H9 (cell line): Measurements from ENCODE around the gene SPATA16. TPM values are rescaled to one million over a fixed set of nuclear protein-coding genes. Genes with fewer than 3 reads are reported as not detected.

Experiments used
- DNase-seq: peaks from one replicate; pipeline ENCODE4 v3.0.0-alpha.2; 2017
- H2AFZ ChIP-seq: one replicate; pipeline ENCODE4 v1.6.1; 2013; ENCODE audit warnings: mild to moderate bottlenecking, low read length, control low read depth, moderate library complexity
- H2AK5ac ChIP-seq: 2 replicates; pipeline ENCODE4 v1.6.1; 2013; ENCODE audit warnings: low read length, control low read depth, mixed read lengths; ENCODE audit not compliant: insufficient read length
- H2BK120ac ChIP-seq: one replicate; pipeline ENCODE4 v1.6.1; 2013; ENCODE audit warnings: low read depth, mild to moderate bottlenecking, low read length, control low read depth, inconsistent platforms; ENCODE audit not compliant: poor library complexity, severe bottlenecking
- H2BK12ac ChIP-seq: 2 replicates; pipeline ENCODE4 v1.6.1; 2013; ENCODE audit warnings: low read length, control low read depth, mixed read lengths, low read depth; ENCODE audit not compliant: insufficient read length
- H2BK15ac ChIP-seq: 2 replicates; pipeline ENCODE4 v1.6.1; 2013; ENCODE audit warnings: low read depth, low read length, control low read depth
- H2BK20ac ChIP-seq: one replicate; pipeline ENCODE4 v1.6.1; 2013; ENCODE audit warnings: low read depth, mild to moderate bottlenecking, low read length, control low read depth, inconsistent platforms; ENCODE audit not compliant: poor library complexity, severe bottlenecking
- H2BK5ac ChIP-seq: 2 replicates; pipeline ENCODE4 v1.6.1; 2013; ENCODE audit warnings: low read length, control low read depth, mixed read lengths; ENCODE audit not compliant: insufficient read length
- H3K14ac ChIP-seq: 2 replicates; pipeline ENCODE4 v1.6.1; 2013; ENCODE audit warnings: low read length, control low read depth; ENCODE audit not compliant: insufficient read depth
- H3K18ac ChIP-seq: 2 replicates; pipeline ENCODE4 v1.6.1; 2013; ENCODE audit warnings: low read depth, mild to moderate bottlenecking, mixed read lengths, low read length, control low read depth; ENCODE audit not compliant: insufficient read length
- H3K23ac ChIP-seq: 2 replicates; pipeline ENCODE4 v1.6.1; 2013; ENCODE audit warnings: low read length, control low read depth, mixed read lengths, low read depth; ENCODE audit not compliant: insufficient read length
- H3K23me2 ChIP-seq: 2 replicates; pipeline ENCODE4 v1.6.1; 2013; ENCODE audit warnings: low read depth, mild to moderate bottlenecking, mixed read lengths, low read length, control low read depth; ENCODE audit not compliant: insufficient read length, poor library complexity, severe bottlenecking
- H3K27ac ChIP-seq: 2 replicates; pipeline ENCODE4 v1.5.1; 2013; ENCODE audit warnings: low read length, control low read depth, mixed read lengths, low read depth; ENCODE audit not compliant: insufficient read length
- H3K27me3 ChIP-seq: 2 replicates; pipeline ENCODE4 v1.6.1; 2013; ENCODE audit warnings: low read length, control low read depth, inconsistent platforms; ENCODE audit not compliant: insufficient read depth
- H3K4ac ChIP-seq: 2 replicates; pipeline ENCODE4 v1.6.1; 2013; ENCODE audit warnings: low read depth, mild to moderate bottlenecking, control low read depth, inconsistent platforms, low read length, moderate library complexity
- H3K4me1 ChIP-seq: 2 replicates; pipeline ENCODE4 v1.6.1; 2013; ENCODE audit warnings: low read length, control low read depth, inconsistent platforms; ENCODE audit not compliant: insufficient read depth
- H3K4me2 ChIP-seq: 2 replicates; pipeline ENCODE4 v1.6.1; 2013; ENCODE audit warnings: low read length, control low read depth, mixed read lengths; ENCODE audit not compliant: insufficient read length, insufficient read depth
- H3K56ac ChIP-seq: 2 replicates; pipeline ENCODE4 v1.6.1; 2013; ENCODE audit warnings: low read depth, mild to moderate bottlenecking, mixed read lengths, low read length, control low read depth; ENCODE audit not compliant: insufficient read length
- H3K79me1 ChIP-seq: 2 replicates; pipeline ENCODE4 v1.6.1; 2013; ENCODE audit warnings: low read depth, mild to moderate bottlenecking, moderate library complexity, low read length, control low read depth, inconsistent platforms; ENCODE audit not compliant: insufficient read depth, poor library complexity, severe bottlenecking
- H3K79me2 ChIP-seq: 2 replicates; pipeline ENCODE4 v1.6.1; 2013; ENCODE audit warnings: low read length, control low read depth, inconsistent platforms; ENCODE audit not compliant: insufficient read depth
- H3K9ac ChIP-seq: 2 replicates; pipeline ENCODE4 v1.6.1; 2013; ENCODE audit warnings: low read length, control low read depth, mixed read lengths; ENCODE audit not compliant: insufficient read length; ENCODE audit errors: extremely low read depth
- H3K9me3 ChIP-seq: one replicate; pipeline ENCODE4 v1.6.1; 2013; ENCODE audit warnings: low read depth, low read length, inconsistent platforms; ENCODE audit not compliant: control insufficient read depth
- H3T11ph ChIP-seq: one replicate; pipeline ENCODE4 v1.6.1; 2013; ENCODE audit warnings: mild to moderate bottlenecking, low read length, control low read depth, inconsistent platforms
- H4K20me1 ChIP-seq: one replicate; pipeline ENCODE4 v1.6.1; 2013; ENCODE audit not compliant: control insufficient read depth, insufficient read length, insufficient read depth
- H4K5ac ChIP-seq: 2 replicates; pipeline ENCODE4 v1.6.1; 2013; ENCODE audit warnings: low read depth, mild to moderate bottlenecking, mixed read lengths, low read length, control low read depth; ENCODE audit not compliant: insufficient read length
- H4K8ac ChIP-seq: replicated peaks from 2 replicates; pipeline ENCODE4 v1.6.1; 2013; ENCODE audit warnings: low read length, control low read depth, mixed read lengths, low read depth; ENCODE audit not compliant: insufficient read length
- H4K91ac ChIP-seq: 2 replicates; pipeline ENCODE4 v1.6.1; 2013; ENCODE audit warnings: low read depth, mild to moderate bottlenecking, moderate library complexity, mixed read lengths, low read length, control low read depth; ENCODE audit not compliant: insufficient read length
- H3K27ac Mint-ChIP-seq, 3 experiments: 2 replicates in 2 of 3; 3 replicates in 1 of 3; pipeline ENCODE4 v1.8.0; 2020 to 2021; ENCODE audit warnings: mixed read lengths in 3 of 3, mild to moderate bottlenecking in 1 of 3, moderate library complexity in 1 of 3
- H3K27me3 Mint-ChIP-seq: 2 replicates; pipeline ENCODE4 v1.8.0; 2021; ENCODE audit warnings: low read depth, mild to moderate bottlenecking, moderate library complexity, mixed read lengths
- H3K36me3 Mint-ChIP-seq, 3 experiments: 2 replicates in 2 of 3; 3 replicates in 1 of 3; pipeline ENCODE4 v1.8.0; 2020 to 2021; ENCODE audit warnings: low read depth in 3 of 3, mixed read lengths in 3 of 3; ENCODE audit not compliant: insufficient read depth in 1 of 3
- H3K4me1 Mint-ChIP-seq, 2 experiments: 2 replicates each; pipeline ENCODE4 v1.8.0; 2020; ENCODE audit warnings: mixed read lengths in 2 of 2
- H3K4me3 Mint-ChIP-seq, 2 experiments: 2 replicates in 1 of 2; 3 replicates in 1 of 2; pipeline ENCODE4 v1.8.0; 2020 to 2021; ENCODE audit warnings: mild to moderate bottlenecking in 2 of 2, mixed read lengths in 2 of 2, moderate library complexity in 1 of 2
- H3K9me3 Mint-ChIP-seq, 2 experiments: 2 replicates in 1 of 2; 3 replicates in 1 of 2; pipeline ENCODE4 v1.8.0; 2020; ENCODE audit warnings: mild to moderate bottlenecking in 2 of 2, mixed read lengths in 2 of 2, moderate library complexity in 1 of 2
- WGBS: extraction: QIAGEN DNeasy Blood & Tissue Kit; methylation state at CpG from one replicate; pipeline ENCODE4 v1.1.7; 2013; ENCODE audit warnings: missing lambda C conversion rate, low lambda C conversion rate, mixed read lengths; ENCODE audit not compliant: insufficient read length; ENCODE audit errors: extremely low coverage; 5-methylcytosine and 5-hydroxymethylcytosine counted together
- total RNA-seq: library from RNA; stranded (reverse); gene quantifications from 2 replicates; pipeline ENCODE4 v1.2.1, GENCODE V29; 2021
- TF ChIP-seq, protein P1 (sequence below): fragments of 200-600 bp; sonication (generic); conservative IDR thresholded peaks from 3 replicates; pipeline ENCODE4 v1.8.0; 2021; ENCODE audit warnings: antibody characterized with exemption, mild to moderate bottlenecking

The SPATA16 gene
- total RNA-seq, 1 experiment from 2014 or later = not detected

DNA sequence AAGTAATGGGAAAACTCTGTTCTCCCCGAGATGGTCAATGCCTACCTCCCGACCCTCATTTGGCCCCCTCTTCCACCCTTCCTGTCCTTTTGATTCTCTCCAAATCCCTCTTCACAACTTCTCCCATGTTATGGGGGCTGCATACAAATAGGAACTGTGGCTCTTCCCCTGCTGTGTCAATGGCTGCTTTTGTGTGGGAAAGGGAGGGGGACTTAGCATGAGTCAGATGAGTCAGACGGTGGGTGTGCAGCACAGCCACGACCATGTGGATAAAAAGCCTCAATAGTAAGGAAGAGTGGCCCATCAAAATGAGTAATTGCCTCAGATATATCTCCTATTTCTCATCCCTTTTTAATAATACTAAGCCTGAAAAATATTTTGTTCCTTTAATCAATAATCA is 31.9 kb downstream of the SPATA16 start:
- no peaks in the 10 kb centered on the region for H4K20me1 ChIP-seq
- no peak overlapping the region for H3K4ac ChIP-seq
- no peak overlapping the region for H3T11ph ChIP-seq
- no peak overlapping the region for H4K8ac ChIP-seq
- no peak overlapping the region for H3K18ac ChIP-seq
- no peak overlapping the region for H3K14ac ChIP-seq
- no peak overlapping the region for H3K56ac ChIP-seq
- DNase-seq = no peak
- H2BK15ac ChIP-seq = no peak overlapping the region
- no peak overlapping the region for H2AFZ ChIP-seq
- H3K9me3 ChIP-seq = peaks cover 3% of the 10 kb centered on the region
- no peak overlapping the region for H3K9ac ChIP-seq
- H3K27ac Mint-ChIP-seq = peak overlapping the region in 1 of 3 experiments; percentile 52; a peak in 2 of 7 replicates
- H2BK20ac ChIP-seq = no peak overlapping the region
- peaks cover 25 to 26% of the 10 kb centered on the region in 2 experiments for H3K4me1 Mint-ChIP-seq
- no peaks in the 10 kb centered on the region for H3K27me3 Mint-ChIP-seq
- H3K23ac ChIP-seq = no peak overlapping the region
- no peaks in the 10 kb centered on the region for H3K23me2 ChIP-seq
- no peaks in the 10 kb centered on the region for H3K79me1 ChIP-seq
- peaks cover 4% of the 10 kb centered on the region; the same call in 1 of the 2 replicates for H3K4me1 ChIP-seq
- no CpG with 5 or more reads among the region's 4 CpGs for WGBS
- H4K5ac ChIP-seq = no peak overlapping the region
- no peak overlapping the region for H3K27ac ChIP-seq
- H2BK120ac ChIP-seq = no peak overlapping the region
- H3K79me2 ChIP-seq = no peaks in the 10 kb centered on the region
- peaks cover 7 to 8% of the 10 kb centered on the region in 2 experiments; a peak in 4 of 5 replicates for H3K9me3 Mint-ChIP-seq
- no peak overlapping the region for H2BK12ac ChIP-seq
- H3K36me3 Mint-ChIP-seq = peaks cover 2 to 11% (median 9%) of the 10 kb centered on the region in 3 experiments; a peak in 6 of 7 replicates
- no peak overlapping the region for H3K4me3 Mint-ChIP-seq
- TF ChIP-seq, protein P1, sequence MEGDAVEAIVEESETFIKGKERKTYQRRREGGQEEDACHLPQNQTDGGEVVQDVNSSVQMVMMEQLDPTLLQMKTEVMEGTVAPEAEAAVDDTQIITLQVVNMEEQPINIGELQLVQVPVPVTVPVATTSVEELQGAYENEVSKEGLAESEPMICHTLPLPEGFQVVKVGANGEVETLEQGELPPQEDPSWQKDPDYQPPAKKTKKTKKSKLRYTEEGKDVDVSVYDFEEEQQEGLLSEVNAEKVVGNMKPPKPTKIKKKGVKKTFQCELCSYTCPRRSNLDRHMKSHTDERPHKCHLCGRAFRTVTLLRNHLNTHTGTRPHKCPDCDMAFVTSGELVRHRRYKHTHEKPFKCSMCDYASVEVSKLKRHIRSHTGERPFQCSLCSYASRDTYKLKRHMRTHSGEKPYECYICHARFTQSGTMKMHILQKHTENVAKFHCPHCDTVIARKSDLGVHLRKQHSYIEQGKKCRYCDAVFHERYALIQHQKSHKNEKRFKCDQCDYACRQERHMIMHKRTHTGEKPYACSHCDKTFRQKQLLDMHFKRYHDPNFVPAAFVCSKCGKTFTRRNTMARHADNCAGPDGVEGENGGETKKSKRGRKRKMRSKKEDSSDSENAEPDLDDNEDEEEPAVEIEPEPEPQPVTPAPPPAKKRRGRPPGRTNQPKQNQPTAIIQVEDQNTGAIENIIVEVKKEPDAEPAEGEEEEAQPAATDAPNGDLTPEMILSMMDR = no peak
- H4K91ac ChIP-seq = no peak overlapping the region
- no peaks in the 10 kb centered on the region for H3K27me3 ChIP-seq
- H3K4me2 ChIP-seq = no peak overlapping the region
- no peak overlapping the region for H2BK5ac ChIP-seq
- no peak overlapping the region for H2AK5ac ChIP-seq
